Gastroesophageal sphincter (tissue), 4 donors: Measurements from ENCODE around the gene ANKRD55. TPM values are rescaled to one million over a fixed set of nuclear protein-coding genes. Genes with fewer than 3 reads are reported as not detected.
"Not testable (repeated sequence)": the region's sequence is repeated elsewhere in the genome, so short reads cannot be mapped to it uniquely, and the experiment has no call there.

Experiments used
- ATAC-seq: fragments of 150-250 bp; one replicate; pipeline ENCODE4 v1.9.1; 2016; ENCODE audit warnings: mild to moderate bottlenecking, moderate library complexity
- H3K27ac ChIP-seq, 4 donors: fragments of 200-600 bp; sonication (generic) in 3 of 4; 1 replicate in 3 of 4; 2 replicates in 1 of 4; pipeline ENCODE4 v1.5.1; 2016 to 2019
- H3K27me3 ChIP-seq: fragments of 200-600 bp; sonication (generic); one replicate; pipeline ENCODE4 v1.5.1; 2019
- H3K36me3 ChIP-seq, 2 donors: fragments of 200-600 bp; sonication (generic); one replicate each; pipeline ENCODE4 v1.5.1; 2019; ENCODE audit warnings: control low read depth in 1 of 2
- H3K4me1 ChIP-seq, 3 donors: fragments of 200-600 bp; sonication (generic); 1 replicate in 2 of 3; 2 replicates in 1 of 3; pipeline ENCODE4 v1.5.1; 2016 to 2019; ENCODE audit warnings: control low read depth in 2 of 3
- H3K4me3 ChIP-seq, 2 donors: fragments of 200-600 bp; sonication (generic); one replicate each; pipeline ENCODE4 v1.5.1; 2019; ENCODE audit warnings: mild to moderate bottlenecking in 1 of 2, moderate library complexity in 1 of 2
- H3K9me3 ChIP-seq, 3 donors: fragments of 200-600 bp; sonication (generic); one replicate each; pipeline ENCODE4 v1.5.1; 2017 to 2019; ENCODE audit warnings: control low read depth in 2 of 3
- EP300 ChIP-seq: sonication (generic); formaldehyde crosslinking; IDR thresholded peaks from one replicate; pipeline ENCODE4 v1.6.1; 2017; ENCODE audit warnings: antibody characterized with exemption, mild to moderate bottlenecking
- POLR2A ChIP-seq, 2 donors: fragments of 450-650 bp; IDR thresholded peaks; one replicate each; pipeline ENCODE4 v1.6.1; 2017; ENCODE audit warnings: antibody characterized with exemption in 2 of 2, mild to moderate bottlenecking in 2 of 2, moderate library complexity in 1 of 2
- POLR2AphosphoS5 ChIP-seq: sonication (generic); formaldehyde crosslinking; IDR thresholded peaks from one replicate; pipeline ENCODE4 v1.6.1; 2017; ENCODE audit warnings: antibody characterized with exemption
- WGBS, 2 donors: methylation state at CpG; one replicate each; pipeline ENCODE4 v1.1.5; 2018; ENCODE audit warnings: low coverage in 1 of 2; 5-methylcytosine and 5-hydroxymethylcytosine counted together
- total RNA-seq, 4 donors: library from RNA; depleted of rRNA; stranded (reverse); fragments of >200 nt; gene quantifications; one replicate each; pipeline ENCODE4 v1.1.0, GENCODE V29; 2016
- TF ChIP-seq, protein P1 (sequence below), 4 experiments: fragments of 200-600 bp in 2 of 4; fragments of 450-650 bp in 2 of 4; sonication (generic) in 1 of 4; IDR thresholded peaks; one replicate each; pipeline ENCODE4 v1.5.1; 2017 to 2019; ENCODE audit warnings: antibody characterized with exemption in 4 of 4, mild to moderate bottlenecking in 2 of 4, moderate library complexity in 2 of 4

ANKRD55 gene
- total RNA-seq, 4 donors from 2014 or later: 0.27 TPM; not detected in 3

DNA sequence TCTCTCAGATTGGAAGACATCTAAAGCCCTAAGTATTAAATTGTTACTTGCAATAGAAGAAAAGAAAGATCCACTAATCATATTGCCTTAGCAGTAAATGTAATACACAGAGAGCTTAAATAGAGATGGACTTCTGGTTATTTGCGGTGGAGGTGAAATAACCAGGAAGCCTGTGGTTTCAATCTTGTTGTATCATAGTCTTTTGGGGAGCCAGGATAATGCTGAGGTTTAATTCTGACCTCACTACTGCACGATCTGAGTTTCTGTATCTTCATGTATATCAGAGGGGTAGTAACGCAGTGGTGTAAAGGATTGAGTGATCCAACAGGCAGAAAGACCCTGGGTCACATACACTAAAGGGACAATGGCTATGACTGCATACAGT is 71.7 kb downstream of the ANKRD55 start:
- no peak overlapping the region for H3K4me3 ChIP-seq
- TF ChIP-seq, protein P1, sequence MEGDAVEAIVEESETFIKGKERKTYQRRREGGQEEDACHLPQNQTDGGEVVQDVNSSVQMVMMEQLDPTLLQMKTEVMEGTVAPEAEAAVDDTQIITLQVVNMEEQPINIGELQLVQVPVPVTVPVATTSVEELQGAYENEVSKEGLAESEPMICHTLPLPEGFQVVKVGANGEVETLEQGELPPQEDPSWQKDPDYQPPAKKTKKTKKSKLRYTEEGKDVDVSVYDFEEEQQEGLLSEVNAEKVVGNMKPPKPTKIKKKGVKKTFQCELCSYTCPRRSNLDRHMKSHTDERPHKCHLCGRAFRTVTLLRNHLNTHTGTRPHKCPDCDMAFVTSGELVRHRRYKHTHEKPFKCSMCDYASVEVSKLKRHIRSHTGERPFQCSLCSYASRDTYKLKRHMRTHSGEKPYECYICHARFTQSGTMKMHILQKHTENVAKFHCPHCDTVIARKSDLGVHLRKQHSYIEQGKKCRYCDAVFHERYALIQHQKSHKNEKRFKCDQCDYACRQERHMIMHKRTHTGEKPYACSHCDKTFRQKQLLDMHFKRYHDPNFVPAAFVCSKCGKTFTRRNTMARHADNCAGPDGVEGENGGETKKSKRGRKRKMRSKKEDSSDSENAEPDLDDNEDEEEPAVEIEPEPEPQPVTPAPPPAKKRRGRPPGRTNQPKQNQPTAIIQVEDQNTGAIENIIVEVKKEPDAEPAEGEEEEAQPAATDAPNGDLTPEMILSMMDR (IDR thresholded peaks at IDR 0.05): no peak
- TF ChIP-seq POLR2AphosphoS5: no peak
- TF ChIP-seq POLR2A (IDR thresholded peaks at IDR 0.05): no peak
- no peak for TF ChIP-seq EP300
- H3K27me3 ChIP-seq: peaks cover 9% of the 10 kb centered on the region
- peaks cover 0 to 13% (median 11%) of the 10 kb centered on the region in 3 donors for H3K4me1 ChIP-seq
- no peak for ATAC-seq
- H3K9me3 ChIP-seq: no peaks in the 10 kb centered on the region
- H3K36me3 ChIP-seq: no peaks in the 10 kb centered on the region
- WGBS, 2 donors: 74 to 88% methylated on average over 3 of the region's 3 CpGs
- H3K27ac ChIP-seq: no peak overlapping the region

DNA sequence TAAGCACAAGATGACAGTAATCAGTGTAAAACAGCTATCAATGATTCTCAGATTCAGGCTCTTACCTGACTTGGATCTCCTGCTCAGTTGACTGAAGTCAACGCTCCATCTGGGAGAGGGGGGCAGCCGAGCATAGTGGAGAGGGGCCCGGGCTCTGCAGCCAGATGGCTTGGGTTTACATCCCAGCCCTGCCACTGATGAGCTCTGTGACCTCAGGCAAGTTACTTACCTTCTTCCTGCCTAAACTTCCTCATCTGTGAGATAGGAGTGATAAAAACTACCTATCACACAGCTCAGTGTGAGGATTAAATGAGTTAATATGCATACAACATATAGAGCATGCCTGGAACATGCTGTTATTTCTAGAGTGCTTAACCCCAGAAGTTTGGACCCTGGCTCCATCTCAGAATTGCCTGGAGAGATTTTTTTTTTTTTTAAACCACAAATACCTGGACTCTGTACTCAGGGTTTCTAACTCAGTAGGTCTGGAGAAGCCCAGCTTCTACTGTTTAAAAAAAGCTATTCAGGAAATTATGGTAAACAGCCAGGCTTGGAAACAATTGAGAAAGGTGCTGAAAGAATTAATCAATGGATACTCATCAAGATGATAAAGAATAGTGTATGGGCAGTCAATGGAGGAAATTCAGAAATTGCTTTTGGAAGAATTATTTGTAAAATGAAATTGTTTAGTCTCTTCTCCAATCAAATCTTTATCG is 72.2 kb downstream of the ANKRD55 start:
- no peak for TF ChIP-seq POLR2A (IDR thresholded peaks at IDR 0.05)
- TF ChIP-seq, protein P1 (IDR thresholded peaks at IDR 0.05): no peak
- TF ChIP-seq EP300: no peak
- TF ChIP-seq POLR2AphosphoS5: no peak
- no peak overlapping the region for H3K4me3 ChIP-seq
- no peaks in the 10 kb centered on the region for H3K36me3 ChIP-seq
- no peak overlapping the region for H3K27ac ChIP-seq
- WGBS, 2 donors: 80 to 85% methylated on average over 1 to 4 of the region's 4 CpGs
- peaks cover 9% of the 10 kb centered on the region for H3K27me3 ChIP-seq
- H3K4me1 ChIP-seq: peaks cover 0 to 13% (median 12%) of the 10 kb centered on the region in 3 donors
- ATAC-seq: no peak
- H3K9me3 ChIP-seq: no peaks in the 10 kb centered on the region

DNA sequence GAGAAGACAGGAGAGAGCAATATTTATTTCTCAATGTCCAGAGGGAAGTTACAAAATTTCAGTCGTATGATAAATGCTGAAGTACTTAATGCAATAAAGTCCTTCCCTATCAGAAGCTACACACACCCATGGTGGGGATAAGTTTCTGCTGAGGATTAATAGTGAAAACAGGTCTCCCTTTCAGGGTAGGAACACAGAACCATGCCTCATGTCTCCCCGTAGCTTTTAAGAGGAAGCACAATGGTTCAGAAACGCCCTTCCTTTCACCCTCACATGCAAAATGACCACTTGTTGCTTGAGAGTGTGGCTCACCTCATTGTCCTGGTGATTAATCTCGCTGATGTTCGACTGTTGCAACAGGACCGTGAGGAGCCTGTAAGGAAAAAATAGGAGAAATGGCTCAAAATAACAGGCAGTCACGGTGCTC is 73.6 kb downstream of the ANKRD55 start:
- H3K27ac ChIP-seq: no peak overlapping the region
- WGBS, 2 donors: 55 to 57% methylated on average over 6 to 7 of the region's 7 CpGs

DNA sequence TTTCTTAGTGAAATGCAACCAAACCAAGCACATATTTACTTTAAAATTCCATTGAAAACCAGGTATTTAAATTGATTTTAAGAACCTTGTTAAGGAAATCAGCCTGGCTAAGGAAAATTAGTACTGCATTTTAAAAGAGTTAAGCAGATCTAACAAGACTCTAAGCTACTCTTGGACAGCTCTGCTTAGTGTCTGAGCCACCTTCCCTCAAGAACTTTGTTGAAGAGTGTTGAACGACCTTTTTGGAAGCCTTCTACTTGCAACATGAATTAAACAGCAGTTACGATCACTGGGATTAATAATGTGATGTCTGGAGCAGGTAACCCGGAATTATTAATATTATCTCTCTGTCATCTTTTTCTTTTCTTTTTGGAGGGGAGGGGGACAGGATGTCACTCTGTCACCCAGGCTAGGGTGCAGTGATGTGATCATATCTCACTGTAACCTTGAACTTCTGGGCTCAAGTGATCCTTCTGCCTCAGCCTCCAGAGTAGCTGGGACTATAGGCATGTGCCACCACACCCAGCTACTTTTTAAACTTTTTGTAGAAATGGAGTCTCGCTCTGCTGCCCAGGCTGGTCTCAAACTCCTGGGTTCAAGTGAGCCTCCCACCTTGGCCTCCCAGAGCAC is 74.7 kb downstream of the ANKRD55 start:
- Histone ChIP-seq H3K27ac (no peak overlapping the region), H3K4me1 (peaks cover 0 to 4% (median 0%) of the 10 kb centered on the region in 3 donors), H3K36me3 (no peaks in the 10 kb centered on the region), H3K4me3 (no peak overlapping the region), H3K9me3 (no peaks in the 10 kb centered on the region), H3K27me3 (peaks cover 9% of the 10 kb centered on the region)
- no peak for ATAC-seq
- 59 to 71% methylated on average over 3 to 4 of the region's 4 CpGs for WGBS, 2 donors
- no peak for TF ChIP-seq EP300
- TF ChIP-seq POLR2A (IDR thresholded peaks at IDR 0.05): no peak
- TF ChIP-seq POLR2AphosphoS5: no peak
- TF ChIP-seq, protein P1 (IDR thresholded peaks at IDR 0.05): no peak

More for the DNA sequence above, 73.6 kb downstream of the ANKRD55 start:
- peak; percentile 21 for ATAC-seq
- Histone ChIP-seq H3K36me3 (no peaks in the 10 kb centered on the region), H3K4me1 (peaks cover 0 to 8% (median 6%) of the 10 kb centered on the region in 3 donors), H3K4me3 (no peak overlapping the region), H3K9me3 (no peaks in the 10 kb centered on the region), H3K27me3 (peaks cover 9% of the 10 kb centered on the region)
- TF ChIP-seq, protein P1 (IDR thresholded peaks at IDR 0.05): no peak
- no peak for TF ChIP-seq POLR2A (IDR thresholded peaks at IDR 0.05)
- TF ChIP-seq EP300: no peak
- no peak for TF ChIP-seq POLR2AphosphoS5

DNA sequence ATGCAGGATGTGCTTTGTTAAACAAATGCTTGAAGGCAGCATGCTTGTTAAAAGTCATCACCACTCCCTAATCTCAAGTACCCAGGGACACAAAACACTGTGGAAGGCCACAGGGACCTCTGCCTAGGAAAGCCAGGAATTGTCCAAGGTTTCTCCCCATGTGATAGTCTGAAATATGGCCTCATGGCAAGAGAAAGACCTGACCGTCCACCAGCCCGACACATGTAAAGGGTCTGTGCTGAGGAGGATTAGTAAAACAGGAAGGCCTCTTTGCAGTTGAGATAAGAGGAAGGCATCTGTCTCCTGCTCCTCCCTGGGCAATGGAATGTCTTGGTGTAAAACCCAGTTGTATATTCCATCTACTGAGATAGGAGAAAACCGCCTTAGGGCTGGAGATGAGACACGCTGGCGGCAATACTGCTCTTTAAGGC is 75.9 kb downstream of the ANKRD55 start:
- H3K27ac ChIP-seq, H3K9me3 ChIP-seq, H3K36me3 ChIP-seq, ATAC-seq, H3K4me1 ChIP-seq, H3K27me3 ChIP-seq, H3K4me3 ChIP-seq: not testable (repeated sequence)
- WGBS, 2 donors: 59 to 100% methylated on average over 2 to 4 of the region's 5 CpGs

DNA sequence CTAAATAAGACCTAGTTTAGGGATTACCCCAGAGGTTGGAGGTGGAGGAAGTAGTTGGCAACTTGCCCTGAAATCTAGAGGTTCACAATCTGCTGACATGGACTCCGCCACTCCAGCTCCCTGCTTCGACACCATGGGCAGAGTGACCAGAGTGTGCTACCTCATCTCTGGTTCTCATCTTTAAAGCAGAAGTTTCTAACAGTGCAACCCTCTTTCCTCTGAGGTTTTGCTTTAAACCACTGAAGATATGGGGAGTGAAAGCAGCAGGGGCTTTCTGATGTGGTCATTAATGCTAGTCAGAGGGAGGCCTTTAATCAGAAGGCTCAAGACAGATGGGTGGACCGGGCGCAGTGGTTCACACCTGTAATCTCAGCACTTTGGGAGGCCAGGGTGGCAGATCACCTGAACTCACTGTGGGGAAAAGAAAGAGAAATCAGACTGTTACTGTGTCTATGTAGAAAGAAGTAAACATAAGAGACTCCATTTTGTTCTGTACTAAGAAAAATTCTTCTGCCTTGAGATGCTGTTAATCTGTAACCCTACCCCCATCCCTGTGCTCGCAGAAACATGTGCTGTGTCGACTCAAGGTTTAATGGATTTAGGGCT is 76.4 kb downstream of the ANKRD55 start:
- 54 to 93% methylated on average over 4 to 6 of the region's 6 CpGs for WGBS, 2 donors
- H3K27ac ChIP-seq: peak overlapping the region in 1 of 4 donors; percentile 51
- H3K27me3 ChIP-seq, H3K9me3 ChIP-seq, H3K4me1 ChIP-seq, H3K4me3 ChIP-seq, H3K36me3 ChIP-seq, ATAC-seq: not testable (repeated sequence)
